Measurements from ENCODE around the gene HPD.

The HPD gene

DNA sequence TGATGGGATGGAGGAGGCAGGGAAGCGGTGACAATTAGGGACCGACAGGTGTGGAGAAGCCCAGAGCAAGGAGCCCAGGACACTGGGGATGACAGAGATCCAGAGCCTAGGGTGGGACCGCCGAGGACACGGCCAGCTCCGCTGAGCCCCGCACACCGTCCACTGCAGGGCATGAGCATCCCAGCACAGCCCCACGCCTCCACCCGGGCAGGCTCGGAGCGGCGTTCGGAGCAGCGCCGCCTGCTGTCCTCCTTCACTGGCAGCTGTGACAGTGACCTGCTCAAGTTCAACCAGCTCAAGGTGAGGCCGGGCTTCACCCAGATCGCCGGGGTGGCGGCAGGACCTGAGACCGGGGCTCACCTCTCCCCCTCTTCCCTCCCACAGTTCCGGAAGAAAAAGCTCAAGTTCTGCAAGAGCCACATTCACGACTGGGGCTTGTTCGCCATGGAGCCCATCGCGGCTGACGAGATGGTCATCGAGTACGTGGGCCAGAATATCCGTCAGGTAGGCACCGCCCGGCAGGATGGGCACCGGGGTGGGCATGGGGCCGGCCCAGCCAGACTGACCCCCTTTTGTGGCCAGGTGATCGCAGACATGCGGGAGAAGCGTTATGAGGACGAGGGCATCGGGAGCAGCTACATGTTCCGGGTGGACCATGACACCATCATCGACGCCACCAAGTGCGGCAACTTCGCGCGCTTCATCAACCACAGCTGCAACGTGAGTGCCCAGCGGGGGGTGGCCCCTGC, 31.1 kb downstream of the HPD start:
- no peak for DNase-seq (ENCODE audit: low spot score)

DNA sequence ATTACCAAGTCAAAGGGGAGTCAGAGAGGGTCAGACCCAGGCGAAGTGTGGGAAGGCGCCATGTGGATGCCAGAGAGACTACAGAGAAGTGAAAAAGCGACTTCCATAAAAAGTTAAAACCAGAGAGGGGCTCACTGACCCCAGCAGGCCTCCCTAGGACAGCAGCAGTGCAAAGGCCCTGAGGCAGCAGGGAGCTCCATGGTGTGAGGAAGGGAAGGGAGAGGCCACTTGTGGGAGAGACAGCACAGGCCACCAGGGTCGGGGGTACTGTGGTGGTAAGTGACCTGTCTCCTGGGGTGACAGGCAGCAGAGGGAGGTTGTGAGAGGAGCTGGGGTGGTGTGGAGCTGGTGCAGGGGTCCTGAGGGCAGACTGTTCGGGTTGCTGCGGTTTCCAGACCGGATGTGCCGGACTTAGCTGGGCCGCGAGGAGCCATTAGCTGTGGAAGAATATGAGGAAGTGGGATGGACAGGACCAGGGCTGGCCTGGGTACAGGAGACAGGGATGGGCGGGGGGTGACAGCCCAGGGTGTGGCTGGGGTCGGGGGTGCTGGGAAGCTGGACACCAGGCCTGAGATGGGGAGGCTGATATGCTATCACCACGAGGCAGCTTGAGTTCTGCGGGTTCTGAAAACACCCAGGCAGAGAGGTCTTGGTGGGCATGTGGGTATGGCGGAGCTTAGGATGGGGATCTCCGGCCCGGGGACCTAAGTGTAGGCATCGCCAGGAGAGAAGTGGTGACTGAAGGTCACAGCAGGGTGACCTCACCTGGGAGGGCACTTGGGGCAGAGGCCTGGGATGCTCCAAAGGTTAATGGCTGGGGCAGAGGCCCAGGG, 32.1 kb downstream of the HPD start:
- no peak for DNase-seq (ENCODE audit: low spot score)

DNA sequence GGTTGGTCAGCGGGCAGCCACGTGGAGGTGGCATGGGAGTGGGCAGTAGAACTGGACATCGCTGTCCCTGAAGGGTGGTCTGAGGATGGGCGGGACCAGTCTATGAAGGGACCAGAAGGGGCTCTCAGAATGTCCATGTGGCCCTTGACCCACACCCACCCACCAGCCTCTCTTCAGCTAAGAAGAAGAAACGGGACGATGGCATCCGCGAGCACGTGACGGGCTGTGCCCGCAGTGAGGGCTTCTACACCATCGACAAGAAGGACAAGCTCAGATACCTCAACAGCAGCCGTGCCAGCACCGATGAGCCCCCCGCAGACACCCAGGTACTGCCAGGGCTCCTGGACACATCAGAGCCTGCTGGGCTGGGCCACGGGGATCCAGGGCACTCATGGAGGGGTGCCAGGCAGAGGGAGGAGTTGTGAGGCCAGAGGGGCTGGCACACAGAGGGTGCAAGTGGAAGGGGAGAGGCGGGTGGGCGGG, 33.6 kb downstream of the HPD start:
- no peak for DNase-seq (ENCODE audit: low spot score)

DNA sequence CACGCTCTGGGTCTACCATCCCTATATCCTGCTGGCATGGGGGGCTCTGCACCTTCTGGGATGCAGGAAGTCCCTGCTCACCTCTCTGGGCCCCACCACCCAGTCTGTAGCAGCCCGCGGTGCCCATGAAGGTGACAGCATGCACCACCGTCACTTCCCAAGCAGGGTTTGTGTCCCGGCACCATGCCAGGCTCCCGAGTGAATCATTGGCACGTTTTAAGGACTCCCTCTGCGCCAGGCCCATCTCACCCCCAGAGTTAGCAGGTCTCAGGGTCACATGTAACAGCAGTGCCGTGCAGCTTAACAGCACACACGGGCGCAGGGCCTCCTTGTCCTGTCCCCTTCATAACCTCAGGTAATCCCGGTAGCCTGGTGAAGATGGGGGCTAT, 34.9 kb downstream of the HPD start:
- no peak for DNase-seq (ENCODE audit: low spot score)

DNA sequence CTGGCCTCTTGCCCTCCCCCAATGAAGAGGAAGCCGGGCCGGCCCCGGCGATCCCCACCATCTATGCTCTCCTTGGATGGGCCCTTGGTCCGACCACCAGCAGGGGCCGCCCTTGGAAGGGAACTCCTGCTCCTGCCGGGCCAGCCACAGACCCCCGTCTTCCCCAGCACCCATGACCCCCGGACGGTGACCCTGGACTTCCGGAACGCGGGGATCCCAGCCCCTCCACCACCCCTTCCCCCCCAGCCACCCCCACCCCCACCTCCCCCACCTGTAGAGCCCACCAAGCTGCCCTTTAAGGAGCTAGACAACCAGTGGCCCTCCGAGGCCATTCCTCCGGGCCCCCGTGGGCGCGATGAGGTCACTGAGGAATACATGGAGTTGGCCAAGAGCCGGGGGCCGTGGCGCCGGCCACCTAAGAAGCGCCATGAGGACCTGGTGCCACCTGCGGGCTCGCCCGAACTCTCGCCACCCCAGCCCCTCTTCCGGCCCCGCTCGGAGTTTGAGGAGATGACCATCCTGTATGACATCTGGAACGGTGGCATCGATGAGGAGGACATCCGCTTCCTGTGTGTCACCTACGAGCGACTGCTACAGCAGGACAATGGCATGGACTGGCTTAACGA, 35.4 kb downstream of the HPD start:
- DNase-seq (ENCODE audit: low spot score): no peak

DNA sequence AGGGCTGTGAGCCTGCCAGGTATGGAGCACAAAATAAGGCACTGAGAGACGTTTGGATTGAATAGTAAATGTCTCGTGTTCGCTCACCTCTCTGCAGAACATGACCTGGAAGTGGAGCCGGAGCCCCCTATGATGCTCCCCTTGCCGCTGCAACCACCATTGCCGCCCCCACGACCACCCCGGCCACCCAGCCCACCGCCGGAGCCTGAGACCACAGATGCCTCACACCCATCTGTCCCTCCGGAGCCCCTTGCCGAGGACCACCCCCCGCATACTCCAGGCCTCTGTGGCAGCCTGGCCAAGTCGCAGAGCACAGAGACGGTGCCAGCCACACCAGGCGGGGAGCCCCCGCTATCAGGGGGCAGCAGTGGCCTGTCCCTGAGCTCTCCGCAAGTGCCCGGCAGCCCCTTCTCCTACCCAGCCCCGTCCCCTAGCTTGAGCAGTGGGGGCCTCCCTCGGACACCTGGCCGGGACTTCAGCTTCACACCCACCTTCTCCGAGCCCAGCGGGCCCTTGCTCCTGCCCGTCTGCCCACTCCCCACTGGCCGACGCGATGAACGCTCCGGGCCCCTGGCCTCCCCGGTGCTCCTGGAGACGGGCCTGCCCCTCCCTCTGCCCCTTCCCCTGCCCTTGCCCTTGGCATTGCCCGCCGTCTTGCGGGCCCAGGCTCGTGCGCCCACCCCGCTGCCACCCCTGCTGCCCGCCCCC, 36.1 kb downstream of the HPD start:
- DNase-seq (ENCODE audit: low spot score): no peak

DNA sequence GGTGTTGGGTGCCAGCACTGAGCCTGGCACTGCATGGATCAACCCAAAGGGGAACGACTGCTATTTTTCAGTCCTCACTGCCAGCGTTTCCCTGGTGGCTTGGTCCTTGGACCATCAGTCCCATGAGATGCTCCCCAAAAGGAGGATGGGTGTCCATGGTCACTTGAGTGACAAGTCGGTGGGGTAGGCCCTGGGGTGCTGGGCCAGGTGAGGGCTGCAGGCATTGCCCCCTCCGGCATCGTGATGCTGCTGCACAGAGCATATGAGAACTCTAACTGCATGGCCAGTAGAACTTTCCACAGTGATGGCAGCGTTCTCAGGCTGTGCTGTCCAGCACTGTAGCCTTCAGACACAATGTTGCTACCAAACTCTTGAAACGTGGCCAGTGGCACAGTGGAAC, 38.6 kb downstream of the HPD start:
- DNase-seq (ENCODE audit: low spot score): no peak

DNA sequence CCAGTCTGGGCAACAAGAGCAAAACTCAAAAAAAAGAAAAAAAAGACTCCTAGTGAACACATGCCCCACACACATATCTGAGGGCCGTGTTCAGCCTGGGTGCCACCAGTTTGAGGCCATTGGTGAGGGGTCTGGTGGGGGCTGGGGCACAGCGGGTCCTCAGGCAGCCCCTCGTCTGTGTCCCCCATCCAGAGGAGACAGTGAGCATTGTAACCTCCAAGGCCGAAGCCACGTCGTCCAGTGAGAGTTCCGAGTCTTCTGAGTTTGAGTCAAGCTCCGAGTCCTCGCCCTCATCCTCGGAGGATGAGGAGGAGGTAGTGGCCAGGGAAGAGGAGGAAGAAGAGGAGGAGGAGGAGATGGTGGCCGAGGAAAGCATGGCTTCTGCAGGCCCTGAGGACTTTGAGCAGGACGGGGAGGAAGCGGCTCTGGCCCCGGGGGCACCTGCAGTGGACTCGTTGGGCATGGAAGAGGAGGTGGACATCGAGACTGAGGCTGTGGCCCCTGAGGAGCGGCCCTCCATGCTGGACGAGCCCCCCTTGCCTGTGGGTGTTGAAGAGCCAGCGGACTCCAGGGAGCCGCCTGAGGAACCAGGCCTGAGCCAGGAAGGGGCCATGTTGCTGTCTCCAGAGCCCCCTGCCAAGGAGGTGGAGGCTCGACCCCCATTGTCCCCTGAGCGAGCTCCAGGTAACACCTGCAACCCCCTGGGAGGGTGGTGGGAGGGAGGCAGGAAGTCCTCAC, 39.3 kb downstream of the HPD start:
- no peak for DNase-seq (ENCODE audit: low spot score)

DNA sequence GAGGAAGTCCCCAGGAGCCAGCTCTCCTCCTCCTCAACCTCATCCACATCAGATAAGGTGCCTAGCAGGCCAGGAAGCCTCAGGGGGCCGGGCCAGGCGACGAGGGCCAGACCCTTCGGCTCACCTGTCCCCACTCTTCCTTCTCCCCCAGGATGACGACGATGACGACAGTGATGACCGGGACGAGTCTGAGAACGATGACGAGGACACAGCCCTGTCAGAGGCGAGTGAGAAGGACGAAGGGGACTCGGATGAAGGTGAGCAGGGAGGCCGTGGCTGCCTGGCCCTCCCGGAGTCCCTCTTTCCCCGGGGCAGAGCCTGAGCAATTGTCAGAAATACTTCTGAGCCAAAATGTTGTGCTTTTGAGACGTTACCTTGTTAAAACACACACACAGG, 41.0 kb downstream of the HPD start:
- no peak for DNase-seq (ENCODE audit: low spot score)

DNA sequence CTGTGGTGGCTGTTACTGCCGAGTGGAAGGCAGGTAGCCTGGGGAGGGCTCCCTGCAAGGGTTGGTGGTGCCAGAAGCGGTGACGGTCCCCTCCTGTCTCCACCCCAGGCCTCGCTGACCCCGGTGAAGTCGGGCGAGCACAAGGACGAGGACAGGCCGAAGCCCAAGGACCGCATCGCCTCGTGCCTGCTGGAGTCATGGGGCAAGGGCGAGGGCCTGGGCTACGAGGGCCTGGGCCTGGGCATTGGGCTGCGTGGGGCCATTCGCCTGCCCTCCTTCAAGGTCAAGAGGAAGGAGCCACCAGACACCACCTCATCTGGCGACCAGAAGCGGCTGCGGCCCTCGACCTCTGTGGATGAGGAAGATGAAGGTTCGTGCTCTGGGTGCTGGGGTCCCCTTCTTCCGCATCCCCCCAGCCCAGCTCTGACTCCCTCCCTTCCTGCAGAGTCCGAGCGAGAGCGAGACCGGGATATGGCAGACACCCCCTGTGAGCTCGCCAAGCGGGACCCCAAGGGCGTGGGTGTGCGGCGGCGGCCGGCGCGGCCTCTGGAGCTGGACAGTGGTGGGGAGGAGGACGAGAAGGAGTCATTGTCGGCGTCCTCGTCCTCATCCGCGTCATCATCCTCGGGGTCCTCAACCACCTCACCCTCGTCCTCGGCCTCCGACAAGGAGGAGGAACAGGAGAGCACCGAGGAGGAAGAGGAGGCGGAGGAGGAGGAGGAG, 41.6 kb downstream of the HPD start:
- no peak for DNase-seq (ENCODE audit: low spot score)

DNA sequence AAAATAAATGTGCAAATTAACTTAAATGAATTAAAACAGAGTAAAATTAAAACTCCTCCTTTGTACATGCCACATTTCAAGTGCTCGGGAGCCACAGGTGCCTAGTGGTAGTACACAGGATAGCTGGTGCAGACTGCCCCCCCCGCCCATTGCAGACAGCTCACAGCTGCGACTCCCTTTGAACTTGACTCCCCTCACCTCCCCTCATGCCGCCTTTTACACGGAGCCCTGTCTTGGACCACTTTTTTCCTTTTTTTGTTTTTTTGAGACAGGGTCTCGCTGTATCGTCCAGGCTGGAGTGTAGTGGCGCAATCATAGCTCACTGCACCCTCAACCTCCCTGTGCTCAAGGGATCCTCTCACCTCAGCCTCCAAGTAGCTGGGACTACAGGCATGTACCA, 43.4 kb downstream of the HPD start:
- no peak for DNase-seq (ENCODE audit: low spot score)

DNA sequence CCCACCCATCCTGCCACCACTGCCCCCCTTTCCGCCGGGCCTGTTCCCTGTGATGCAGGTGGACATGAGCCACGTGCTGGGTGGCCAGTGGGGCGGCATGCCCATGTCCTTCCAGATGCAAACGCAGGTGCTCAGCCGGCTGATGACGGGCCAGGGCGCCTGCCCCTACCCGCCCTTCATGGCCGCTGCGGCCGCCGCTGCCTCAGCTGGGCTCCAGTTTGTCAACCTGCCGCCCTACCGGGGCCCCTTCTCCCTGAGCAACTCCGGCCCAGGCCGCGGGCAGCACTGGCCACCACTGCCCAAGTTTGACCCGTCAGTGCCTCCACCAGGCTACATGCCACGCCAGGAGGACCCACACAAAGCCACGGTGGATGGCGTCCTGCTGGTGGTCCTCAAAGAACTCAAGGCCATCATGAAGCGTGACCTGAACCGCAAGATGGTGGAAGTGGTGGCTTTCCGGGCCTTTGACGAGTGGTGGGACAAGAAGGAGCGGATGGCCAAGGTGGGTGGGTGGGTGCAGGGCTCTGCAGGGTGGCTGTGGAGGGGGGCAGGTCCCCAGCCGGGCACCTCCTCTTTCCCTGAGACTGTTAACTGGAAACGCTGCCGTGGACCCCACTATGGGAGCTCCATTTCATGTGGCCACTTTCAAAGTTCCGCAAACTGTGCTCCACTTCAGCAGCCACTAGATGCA, 44.1 kb downstream of the HPD start:
- DNase-seq (ENCODE audit: low spot score): no peak

DNA sequence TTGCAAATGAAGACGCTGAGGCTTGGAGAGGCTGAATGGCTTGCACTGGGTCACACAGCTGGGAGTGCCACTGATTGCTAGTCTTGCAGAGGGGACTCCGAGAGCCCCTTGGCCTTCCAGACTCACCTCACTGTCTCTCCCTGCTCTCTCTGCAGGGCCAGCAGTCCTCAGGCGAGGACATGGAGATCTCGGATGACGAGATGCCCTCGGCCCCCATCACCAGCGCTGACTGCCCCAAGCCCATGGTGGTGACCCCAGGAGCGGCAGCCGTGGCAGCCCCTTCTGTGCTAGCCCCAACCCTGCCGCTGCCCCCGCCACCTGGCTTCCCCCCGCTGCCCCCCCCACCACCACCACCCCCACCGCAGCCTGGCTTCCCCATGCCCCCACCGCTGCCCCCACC, 44.7 kb downstream of the HPD start:
- no peak for DNase-seq (ENCODE audit: low spot score)

DNA sequence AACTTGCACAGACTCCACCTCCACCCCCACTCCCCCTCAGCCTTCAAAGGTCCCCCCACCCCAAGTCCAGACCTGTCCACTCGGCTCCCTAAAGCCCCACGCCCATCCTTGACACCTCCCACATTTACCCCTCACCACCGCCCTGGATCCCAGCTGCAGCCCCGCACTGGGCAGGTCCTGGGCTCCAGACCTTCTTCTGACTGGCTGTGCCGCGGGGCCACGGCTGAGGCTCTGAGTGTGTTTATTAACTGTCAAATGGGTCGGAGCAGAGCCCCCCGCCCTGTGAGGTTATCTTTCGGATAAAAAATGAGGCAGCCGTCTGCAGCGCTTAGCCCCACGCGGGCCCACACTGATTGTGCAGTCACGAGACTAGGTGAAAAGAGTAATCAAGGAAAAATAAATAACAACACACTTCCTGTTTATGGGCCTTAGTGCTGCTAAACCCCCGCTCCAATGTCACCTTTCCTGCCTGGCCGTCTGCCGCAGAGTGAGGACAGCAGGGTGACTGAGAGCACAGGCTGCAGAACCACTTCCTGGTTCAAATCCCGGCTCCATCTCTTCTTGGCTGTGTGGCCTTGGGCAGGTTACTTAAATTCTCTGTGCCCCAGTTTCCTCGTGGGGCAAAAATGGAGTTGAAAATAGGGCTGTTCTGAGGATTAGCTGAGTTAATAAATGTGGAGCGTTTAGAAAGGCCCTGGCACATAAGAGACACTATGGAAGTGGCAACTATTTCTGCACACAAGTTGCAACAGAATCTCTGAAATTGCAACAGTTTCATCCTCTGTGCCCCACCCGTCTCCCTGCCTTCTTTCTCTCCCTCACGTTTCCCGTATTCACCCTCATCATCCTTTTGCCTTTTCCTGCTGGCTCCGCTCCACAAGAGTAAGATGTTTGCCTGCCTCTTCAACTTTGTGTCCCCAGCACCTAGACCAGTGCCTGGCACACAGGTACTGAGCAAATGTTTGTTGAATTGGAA, 45.5 kb downstream of the HPD start:
- no peak for DNase-seq (ENCODE audit: low spot score)

DNA sequence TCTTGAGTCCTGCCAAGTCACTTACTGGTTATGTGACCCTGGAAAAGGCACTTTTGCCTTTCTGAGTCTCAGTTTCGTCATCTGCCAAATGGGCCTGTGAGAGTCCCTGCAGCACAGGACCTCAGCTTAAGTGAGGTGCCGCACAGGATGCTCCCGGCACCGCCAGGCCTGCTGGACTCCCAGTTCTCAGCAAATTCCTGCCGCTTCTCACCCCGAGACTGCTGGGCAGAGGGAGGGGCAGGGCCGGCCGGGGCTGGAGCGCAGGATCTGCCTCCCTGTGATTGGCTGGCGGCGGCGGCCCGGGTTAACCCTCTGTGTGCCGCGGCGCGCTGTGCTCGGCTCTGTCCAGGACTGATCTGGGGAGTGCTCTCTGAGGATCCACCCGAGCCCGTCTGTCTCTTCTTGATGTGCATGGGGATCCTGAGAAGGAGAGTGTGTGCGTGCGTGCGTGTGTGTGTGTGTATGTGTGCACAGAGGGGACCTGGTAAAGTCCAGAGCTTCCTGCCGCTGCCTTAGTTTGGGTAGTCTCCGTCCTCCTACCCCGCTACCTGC, 46.3 kb downstream of the HPD start:
- no peak for DNase-seq (ENCODE audit: low spot score)

DNA sequence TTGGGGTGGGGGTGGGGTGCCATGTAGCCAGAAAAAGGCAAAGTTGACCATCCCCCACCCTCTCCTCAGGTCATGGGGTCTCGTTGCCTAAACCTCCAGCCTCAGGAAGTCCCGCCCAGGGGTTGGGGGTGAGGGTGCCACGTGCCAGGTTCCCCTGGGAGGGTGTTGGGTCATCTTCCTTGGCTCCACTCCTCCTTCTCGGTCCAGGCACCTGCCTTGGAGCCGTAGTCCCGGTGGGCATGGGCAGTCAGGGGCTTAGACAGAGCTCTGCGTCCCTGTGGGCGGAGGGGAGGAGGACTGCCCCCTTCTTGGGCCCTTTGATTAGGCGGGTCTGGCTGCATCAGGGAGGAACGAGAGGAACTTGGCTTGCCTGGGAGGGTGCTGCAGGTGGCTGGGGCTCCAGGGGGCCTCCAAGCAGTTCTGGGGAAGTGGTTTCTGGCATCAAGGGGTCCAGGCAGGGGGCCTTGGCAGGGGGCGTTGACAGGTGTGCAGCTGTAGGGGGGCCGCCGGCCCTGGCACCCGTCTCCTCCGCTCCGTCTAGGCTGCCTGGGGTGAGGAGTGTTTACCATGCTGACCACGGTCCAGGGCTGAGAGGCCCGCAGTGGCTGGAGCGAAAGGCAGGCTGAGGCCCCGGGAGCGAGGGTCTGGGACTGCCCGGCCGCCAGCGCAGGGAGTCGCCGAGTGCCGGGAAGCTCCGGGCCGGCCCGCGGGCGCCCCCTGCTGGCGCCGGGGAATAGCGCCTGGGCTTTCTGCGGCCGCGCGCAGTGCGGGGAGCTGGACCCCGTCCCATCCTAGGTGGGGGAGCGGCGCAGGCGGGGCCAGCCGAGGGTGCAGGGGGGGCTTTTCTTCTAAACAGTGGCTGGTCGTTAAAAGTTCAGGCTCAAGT, 47.0 kb downstream of the HPD start:
- peak; percentile 52 for DNase-seq (ENCODE audit: low spot score)

DNA sequence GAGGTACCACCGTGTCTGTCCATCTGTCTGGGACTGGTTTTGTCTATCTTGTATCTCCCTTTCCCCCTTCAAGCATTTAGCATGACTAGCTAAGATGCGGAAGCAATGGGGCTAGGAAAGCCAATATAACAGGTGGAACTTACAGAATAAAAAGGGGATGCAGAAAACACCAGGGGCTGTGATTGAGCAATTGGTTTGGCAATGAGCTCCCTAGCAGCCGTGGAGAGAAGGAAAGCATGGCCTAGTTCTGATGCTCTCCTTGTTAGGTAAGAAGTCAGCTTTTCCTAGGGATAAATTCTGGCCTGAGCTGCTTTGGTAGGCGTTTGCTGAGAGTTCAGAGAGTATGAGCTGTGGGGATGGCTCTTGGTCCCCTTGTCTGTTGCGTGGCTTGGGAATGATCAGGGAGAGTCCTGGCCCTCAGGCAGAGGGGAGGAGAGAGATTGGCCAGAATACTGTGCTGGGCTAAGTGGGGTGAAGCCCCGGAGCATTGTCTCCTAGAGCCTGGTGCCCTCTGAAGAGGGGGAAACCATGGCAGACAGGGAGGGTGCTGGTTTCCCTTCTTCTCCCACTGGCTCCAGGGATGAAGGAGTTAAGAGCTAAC, 47.7 kb downstream of the HPD start:
- DNase-seq (ENCODE audit: low spot score): no peak
